Activated CD4-positive, alpha-beta memory T cell treated with anti-CD3 and anti-CD28 coated beads, Interleukin-2, amount 10 ng/mL, durations not matched to agents 7 days and 5 days (primary cell): ENCODE measurements around the gene UBR7. TPM values are rescaled to one million over a fixed set of nuclear protein-coding genes. Genes with fewer than 3 reads are reported as not detected.
"Not testable (repeated sequence)": the region's sequence is repeated elsewhere in the genome, so short reads cannot be mapped to it uniquely, and the experiment has no call there.

Experiments used
- CTCF ChIA-PET: fragments of 350-600 bp; sonication (Branson Sonifier 250); formaldehyde crosslinking; loops from one replicate; lab custom pipeline; 2021; ENCODE audit warnings: antibody characterized with exemption, inconsistent platforms; lab: Charles Lee
- POLR2A ChIA-PET: fragments of 350-600 bp; sonication (Branson Sonifier 250); formaldehyde crosslinking; loops from one replicate; lab custom pipeline; 2021; ENCODE audit warnings: antibody characterized with exemption; lab: Charles Lee
- DNase-seq: peaks from one replicate; pipeline ENCODE4 v3.0.0-alpha.2; 2020
- H3K27ac Mint-ChIP-seq: one replicate; pipeline ENCODE4 v1.8.0; 2021; ENCODE audit warnings: mild to moderate bottlenecking, mixed read lengths
- H3K27me3 Mint-ChIP-seq: one replicate; pipeline ENCODE4 v1.8.0; 2021; ENCODE audit warnings: mixed read lengths
- H3K36me3 Mint-ChIP-seq: one replicate; pipeline ENCODE4 v1.8.0; 2021; ENCODE audit warnings: low read depth, mixed read lengths
- H3K4me1 Mint-ChIP-seq: one replicate; pipeline ENCODE4 v1.8.0; 2021; ENCODE audit warnings: mixed read lengths
- H3K4me3 Mint-ChIP-seq: one replicate; pipeline ENCODE4 v1.8.0; 2021; ENCODE audit warnings: mild to moderate bottlenecking, mixed read lengths
- H3K9me3 Mint-ChIP-seq: one replicate; pipeline ENCODE4 v1.8.0; 2021; ENCODE audit warnings: mixed read lengths
- total RNA-seq, 2 experiments: library from RNA; stranded (reverse); gene quantifications; one replicate each; pipeline ENCODE4 v1.2.3, GENCODE V29; 2021

UBR7 gene
- total RNA-seq, 2 experiments from 2014 or later = 43.5 to 47.7 TPM

- peaks cover 23% of the 10 kb centered on the region for H3K4me1 Mint-ChIP-seq
- H3K27ac Mint-ChIP-seq = no peak overlapping the region
- POLR2A ChIA-PET = no interaction called here
- no peak overlapping the region for H3K4me3 Mint-ChIP-seq
- no peaks in the 10 kb centered on the region for H3K9me3 Mint-ChIP-seq
- CTCF ChIA-PET = interaction anchor here (1.9 kb wide), 1 partner anchor 88 kb away, joined by 5 read pairs; no protein-coding TSS in a partner anchor
- H3K27me3 Mint-ChIP-seq = no peaks in the 10 kb centered on the region
- DNase-seq = no peak
- peaks cover 24% of the 10 kb centered on the region for H3K36me3 Mint-ChIP-seq
Observed at GRCh38 chr14:93201155-93201704, 5.8 kb upstream of the UBR7 start.

DNA sequence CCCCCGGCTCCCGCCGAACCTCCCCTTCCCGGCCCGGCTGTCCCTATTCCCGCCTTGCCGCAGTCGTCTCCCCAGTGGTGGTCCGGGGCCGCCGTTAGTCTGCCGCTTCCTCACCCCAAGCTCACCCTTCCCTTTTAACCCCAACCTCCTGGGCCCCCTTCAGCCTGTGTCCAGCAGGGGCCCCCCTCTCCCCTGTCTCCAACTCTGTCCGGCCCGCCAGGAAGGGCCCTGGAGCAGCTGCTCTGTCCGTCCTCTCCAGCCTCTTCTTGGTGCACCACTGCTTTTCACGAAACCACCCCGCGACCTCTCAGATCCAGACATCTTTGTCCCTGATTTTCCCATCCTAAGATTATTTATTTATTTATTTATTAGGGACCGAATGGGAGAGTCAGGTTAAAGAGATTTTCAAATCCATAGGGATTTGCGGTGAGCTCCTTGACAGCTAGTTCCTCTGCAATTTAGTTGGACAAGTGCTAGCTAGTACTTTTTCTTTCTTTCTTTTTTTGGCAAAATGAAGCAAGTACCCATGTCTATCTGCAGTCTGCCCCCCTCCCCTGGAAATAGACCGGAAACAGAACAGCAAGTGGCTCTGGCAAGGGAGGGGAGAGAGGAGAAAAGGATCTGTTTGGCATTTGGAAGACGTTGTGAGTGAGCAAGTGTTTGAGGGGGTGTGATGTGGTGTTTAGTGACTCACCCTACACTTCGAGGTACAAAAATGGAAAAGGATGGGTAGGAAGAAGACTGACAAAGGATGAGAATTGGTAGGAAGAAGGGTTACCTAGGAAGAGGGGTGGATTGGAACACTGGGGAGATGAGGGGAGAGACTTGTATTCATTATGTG, 632 bp downstream of the UBR7 start:
- H3K36me3 Mint-ChIP-seq = peaks cover 34% of the 10 kb centered on the region
- peaks cover 48% of the 10 kb centered on the region for H3K4me1 Mint-ChIP-seq
- H3K27ac Mint-ChIP-seq = peak overlapping the region; percentile 90
- no peaks in the 10 kb centered on the region for H3K27me3 Mint-ChIP-seq
- ChIA-PET CTCF (interaction anchor here (1.2 to 4.6 kb wide), 6 partner anchors 12 to 95 kb away, joined by 3 to 47 read pairs (median 9); partner anchors contain the start of genes LYSET and MOAP1), POLR2A (interaction anchor here (0.5 to 5.0 kb wide), 9 partner anchors 9 to 763 kb away, joined by 3 to 136 read pairs (median 6); partner anchors contain the start of genes LYSET and MOAP1)
- peak overlapping the region; percentile 78 for H3K4me3 Mint-ChIP-seq
- DNase-seq = peak; percentile 32
- no peaks in the 10 kb centered on the region for H3K9me3 Mint-ChIP-seq

GRCh38 chr14:93212432-93212831, 5.4 kb downstream of the UBR7 start:
- H3K4me3 Mint-ChIP-seq = no peak overlapping the region
- no peaks in the 10 kb centered on the region for H3K9me3 Mint-ChIP-seq
- peaks cover 25% of the 10 kb centered on the region for H3K4me1 Mint-ChIP-seq
- H3K27me3 Mint-ChIP-seq = no peaks in the 10 kb centered on the region
- H3K27ac Mint-ChIP-seq = no peak overlapping the region
- H3K36me3 Mint-ChIP-seq = peaks cover 40% of the 10 kb centered on the region
- ChIA-PET POLR2A (no interaction called here), CTCF (no interaction called here)
- DNase-seq = no peak

GRCh38 chr14:93214598-93214997, 7.5 kb downstream of the UBR7 start:
- Mint-ChIP-seq H3K9me3 (no peaks in the 10 kb centered on the region), H3K27me3 (no peaks in the 10 kb centered on the region), H3K4me3 (no peak overlapping the region), H3K4me1 (peaks cover 8% of the 10 kb centered on the region), H3K27ac (no peak overlapping the region), H3K36me3 (peaks cover 46% of the 10 kb centered on the region)
- ChIA-PET CTCF (no interaction called here), POLR2A (no interaction called here)
- DNase-seq = no peak

DNA sequence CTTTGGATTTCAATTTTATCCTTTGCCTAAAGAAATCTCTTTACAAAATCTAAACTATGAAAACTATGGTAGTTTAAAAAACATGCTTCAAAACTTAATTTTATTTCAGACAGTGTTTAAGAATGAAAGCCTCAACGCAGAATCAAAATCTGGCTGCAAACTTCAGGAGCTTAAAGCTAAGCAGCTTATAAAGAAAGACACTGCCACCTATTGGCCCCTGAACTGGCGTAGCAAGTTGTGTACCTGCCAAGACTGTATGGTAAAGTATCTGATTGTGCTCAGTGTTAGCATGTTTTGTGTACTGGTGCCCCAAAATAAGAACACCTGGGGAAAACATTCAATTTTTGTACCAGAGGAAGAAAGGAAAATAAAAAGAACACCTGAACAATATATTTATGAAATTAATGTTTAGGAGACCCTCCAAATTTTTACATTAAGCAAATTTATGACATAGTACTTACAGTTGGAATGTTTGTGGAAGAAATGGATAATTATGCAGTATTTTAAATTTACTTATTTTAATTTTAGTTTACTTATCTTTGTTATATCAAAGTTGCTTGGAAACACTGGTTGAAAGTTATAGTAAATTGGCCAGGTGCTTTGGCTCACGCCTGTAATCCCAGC, 12.2 kb downstream of the UBR7 start:
- no peaks in the 10 kb centered on the region for H3K9me3 Mint-ChIP-seq
- no peaks in the 10 kb centered on the region for H3K27me3 Mint-ChIP-seq
- H3K36me3 Mint-ChIP-seq = peaks cover 52% of the 10 kb centered on the region
- peak; percentile 52 for DNase-seq
- CTCF ChIA-PET = interaction anchor here (1.0 to 1.6 kb wide), 7 partner anchors 12 to 106 kb away, joined by 3 to 17 read pairs (median 4); partner anchors contain the start of genes GON7, LYSET, MOAP1 and UBR7
- no peak overlapping the region for H3K27ac Mint-ChIP-seq
- POLR2A ChIA-PET = interaction anchor here (1.0 kb wide), 1 partner anchor 34 kb away, joined by 3 read pairs; the partner anchor contains the start of genes LYSET and MOAP1
- no peaks in the 10 kb centered on the region for H3K4me1 Mint-ChIP-seq
- no peak overlapping the region for H3K4me3 Mint-ChIP-seq

DNA sequence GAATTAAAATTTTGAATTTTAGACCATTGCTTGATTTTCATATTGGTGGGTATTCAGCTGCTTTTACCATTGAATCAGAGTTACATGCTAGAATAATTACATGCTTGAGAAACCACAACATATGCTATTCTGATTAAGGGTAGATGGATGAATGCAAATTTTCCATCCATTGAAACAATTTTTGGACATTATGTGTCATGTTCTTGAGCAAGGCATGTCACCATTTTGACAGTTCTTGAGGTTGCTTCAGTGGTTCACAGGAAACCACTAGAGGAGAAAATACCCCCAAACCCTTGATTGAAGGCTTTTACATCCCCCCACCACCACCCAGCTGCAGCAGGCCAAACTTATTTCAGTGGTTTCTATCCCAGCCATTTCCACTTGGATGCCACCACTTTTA, 13.5 kb downstream of the UBR7 start:
- DNase-seq = no peak
- H3K27me3 Mint-ChIP-seq = no peaks in the 10 kb centered on the region
- H3K4me1 Mint-ChIP-seq = no peaks in the 10 kb centered on the region
- H3K36me3 Mint-ChIP-seq = peaks cover 55% of the 10 kb centered on the region
- H3K4me3 Mint-ChIP-seq = no peak overlapping the region
- CTCF ChIA-PET = no interaction called here
- H3K27ac Mint-ChIP-seq = no peak overlapping the region
- POLR2A ChIA-PET = interaction anchor here (0.7 kb wide), 1 partner anchor 15 kb away, joined by 4 read pairs; no protein-coding TSS in a partner anchor
- H3K9me3 Mint-ChIP-seq = no peaks in the 10 kb centered on the region

GRCh38 chr14:93223565-93223964, 16.5 kb downstream of the UBR7 start:
- H3K27ac Mint-ChIP-seq = no peak overlapping the region
- POLR2A ChIA-PET = no interaction called here

DNA sequence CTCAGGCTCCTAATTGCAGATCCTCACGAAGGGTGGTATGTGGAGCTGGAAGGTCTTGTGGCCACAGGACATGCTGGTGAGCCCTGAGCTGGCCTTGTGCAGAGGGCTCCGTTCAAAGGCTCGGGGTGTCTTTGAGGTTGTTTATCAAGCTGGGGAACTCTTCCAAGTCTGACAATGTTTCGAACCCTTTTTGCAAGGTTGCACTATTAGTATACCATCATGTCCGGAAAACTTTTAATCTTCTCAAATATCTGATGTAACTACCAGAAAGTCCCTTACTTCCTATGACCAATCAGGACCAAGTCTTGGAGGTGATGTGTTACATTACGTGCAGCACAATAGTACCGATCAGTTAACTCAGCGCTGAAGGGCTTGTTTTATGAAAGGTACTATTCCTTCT, 21.5 kb downstream of the UBR7 start:
- peaks cover 11% of the 10 kb centered on the region for H3K4me1 Mint-ChIP-seq
- ChIA-PET POLR2A (no interaction called here), CTCF (no interaction called here)
- no peak overlapping the region for H3K27ac Mint-ChIP-seq
- peaks cover 17% of the 10 kb centered on the region for H3K27me3 Mint-ChIP-seq
- no peak overlapping the region for H3K4me3 Mint-ChIP-seq
- no peak for DNase-seq
- peaks cover 36% of the 10 kb centered on the region for H3K36me3 Mint-ChIP-seq
- H3K9me3 Mint-ChIP-seq = no peaks in the 10 kb centered on the region

More at GRCh38 chr14:93223565-93223964, 16.5 kb downstream of the UBR7 start:
- CTCF ChIA-PET = no interaction called here
- no peak for DNase-seq
- H3K27me3 Mint-ChIP-seq = no peaks in the 10 kb centered on the region
- H3K4me3 Mint-ChIP-seq = no peak overlapping the region
- no peaks in the 10 kb centered on the region for H3K4me1 Mint-ChIP-seq
- no peaks in the 10 kb centered on the region for H3K9me3 Mint-ChIP-seq
- peaks cover 59% of the 10 kb centered on the region for H3K36me3 Mint-ChIP-seq

DNA sequence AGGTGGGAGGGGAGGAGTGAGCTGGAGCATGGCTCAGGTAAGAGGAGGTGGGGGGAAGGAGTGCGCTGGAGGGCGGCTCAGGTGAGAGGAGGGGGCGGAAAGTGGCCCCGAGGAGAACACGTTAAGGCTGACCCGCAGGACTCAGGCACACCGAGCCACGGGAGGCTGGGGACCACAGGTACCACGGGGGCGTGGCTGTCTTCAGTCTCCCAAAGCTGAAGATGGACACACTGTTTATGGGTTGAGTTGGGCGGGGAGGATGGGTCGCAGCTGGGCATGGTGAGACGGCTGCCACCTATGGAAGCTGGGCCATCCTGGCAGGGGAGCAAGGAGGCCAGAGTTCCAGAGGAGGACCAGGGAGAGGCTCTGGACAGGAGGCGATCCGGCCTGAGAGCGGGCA, 23.5 kb downstream of the UBR7 start:
- H3K9me3 Mint-ChIP-seq = no peaks in the 10 kb centered on the region
- peak overlapping the region; percentile 25 for H3K4me3 Mint-ChIP-seq
- peaks cover 26% of the 10 kb centered on the region for H3K27me3 Mint-ChIP-seq
- H3K27ac Mint-ChIP-seq = no peak overlapping the region
- DNase-seq = no peak
- CTCF ChIA-PET = no interaction called here
- peaks cover 11% of the 10 kb centered on the region for H3K4me1 Mint-ChIP-seq
- POLR2A ChIA-PET = interaction anchor here (1.1 kb wide), 1 partner anchor 24 kb away, joined by 4 read pairs; the partner anchor contains the start of genes GON7 and UBR7
- peaks cover 27% of the 10 kb centered on the region for H3K36me3 Mint-ChIP-seq

- Mint-ChIP-seq H3K27ac (no peak overlapping the region), H3K36me3 (peaks cover 19% of the 10 kb centered on the region), H3K4me1 (peaks cover 11% of the 10 kb centered on the region), H3K27me3 (peaks cover 26% of the 10 kb centered on the region), H3K9me3 (no peaks in the 10 kb centered on the region), H3K4me3 (peak overlapping the region; percentile 33)
- DNase-seq = no peak
- ChIA-PET POLR2A (no interaction called here), CTCF (no interaction called here)
Observed at GRCh38 chr14:93231129-93231979, 24.3 kb downstream of the UBR7 start.

DNA sequence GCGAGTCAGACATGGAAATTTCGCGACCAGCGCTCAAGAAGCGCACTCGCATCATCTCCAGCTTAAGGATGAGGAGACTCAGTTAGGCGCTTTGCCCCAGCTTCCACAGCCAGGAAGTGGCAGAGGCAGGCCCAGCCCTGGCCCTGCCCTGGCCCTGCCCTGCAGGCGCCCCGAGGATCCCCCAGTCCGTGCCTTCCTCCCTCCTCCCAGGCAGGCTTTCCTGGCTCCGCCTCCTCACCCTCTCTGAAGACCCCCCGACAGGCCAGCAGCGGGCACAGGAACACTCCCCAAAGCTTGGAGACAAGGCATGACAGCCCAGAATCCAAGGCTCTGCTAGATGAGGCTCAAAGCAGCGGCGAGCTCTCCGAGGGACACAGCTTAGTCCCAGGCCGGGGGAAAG, 25.1 kb downstream of the UBR7 start:
- Mint-ChIP-seq H3K27me3 (peaks cover 26% of the 10 kb centered on the region), H3K4me3 (no peak overlapping the region), H3K4me1 (peaks cover 11% of the 10 kb centered on the region), H3K36me3 (peaks cover 14% of the 10 kb centered on the region), H3K27ac (no peak overlapping the region), H3K9me3 (no peaks in the 10 kb centered on the region)
- POLR2A ChIA-PET = interaction anchor here (0.6 to 0.7 kb wide), 2 partner anchors 17 to 438 kb away, joined by 3 read pairs; partner anchors contain the start of gene GOLGA5
- CTCF ChIA-PET = no interaction called here
- no peak for DNase-seq

GRCh38 chr14:93233078-93233477, 26.0 kb downstream of the UBR7 start:
- H3K36me3 Mint-ChIP-seq, H3K9me3 Mint-ChIP-seq, H3K27ac Mint-ChIP-seq, H3K4me3 Mint-ChIP-seq, DNase-seq: not testable (repeated sequence)
- Mint-ChIP-seq H3K4me1 (peaks cover 11% of the 10 kb centered on the region), H3K27me3 (peaks cover 26% of the 10 kb centered on the region)
- CTCF ChIA-PET = interaction anchor here (0.6 kb wide), 1 partner anchor 8 kb away, joined by 3 read pairs; no protein-coding TSS in a partner anchor
- POLR2A ChIA-PET = interaction anchor here (1.4 kb wide), 1 partner anchor 48 kb away, joined by 3 read pairs; the partner anchor contains the start of genes LYSET and MOAP1
